ENCODE results near the gene INAVA.

The INAVA gene

DNA sequence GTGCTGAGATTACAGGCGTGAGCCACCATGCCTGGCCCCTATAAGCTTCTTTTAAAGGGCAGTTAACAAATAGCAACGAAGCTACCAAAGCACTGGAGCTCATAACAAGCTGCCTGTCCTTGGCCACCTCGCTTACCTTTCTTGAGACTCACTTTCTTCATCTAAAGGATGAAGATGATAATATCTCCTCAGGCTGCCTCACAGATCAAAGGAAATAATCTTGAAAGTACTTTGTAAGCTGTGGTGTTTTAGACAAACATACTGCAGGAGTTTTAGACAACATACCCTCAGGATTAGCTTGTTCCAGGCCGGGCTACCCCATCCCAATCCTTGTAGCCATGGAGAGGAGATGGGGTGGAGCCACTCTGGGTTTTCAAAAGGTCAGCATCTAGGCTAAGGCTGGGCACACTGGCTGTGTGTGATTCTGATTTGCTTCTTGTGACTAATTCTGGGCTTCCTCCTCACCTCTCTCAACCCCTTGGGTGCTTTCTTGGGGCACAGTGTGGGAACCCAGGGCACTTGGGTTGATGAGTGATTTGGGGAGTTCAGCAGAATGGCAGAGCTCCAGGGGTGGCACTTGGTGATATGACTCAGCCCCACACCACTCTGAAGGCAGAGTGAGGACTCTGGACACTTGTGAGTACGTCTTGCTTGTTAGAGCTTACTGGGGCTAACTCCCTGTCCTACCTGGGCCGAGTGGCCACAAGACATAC is 16.7 kb upstream of the INAVA start:
- peak; percentile 91 for DNase-seq

- DNase-seq = peak; percentile 63
Observed at GRCh38 chr1:200880212-200880611, 14.5 kb upstream of the INAVA start.

DNA sequence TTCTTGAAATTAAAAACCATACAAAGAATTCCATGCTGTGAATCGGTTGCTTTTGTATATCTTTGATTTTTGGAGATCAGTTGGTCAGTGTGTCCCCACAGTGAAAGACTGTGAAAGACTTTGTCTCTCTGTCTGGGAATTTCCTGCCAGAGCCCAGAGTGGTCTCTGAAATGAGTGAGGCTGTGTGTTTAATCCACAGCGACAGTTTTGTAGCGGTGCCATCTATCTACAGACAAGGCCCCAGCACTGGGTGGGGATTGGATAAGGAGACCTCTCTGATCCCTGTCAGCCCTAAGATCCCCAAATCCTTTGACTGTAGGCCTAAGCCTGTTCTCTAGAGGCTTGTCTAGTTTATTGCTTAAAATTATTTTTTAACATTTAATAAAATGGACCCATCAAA is 11.6 kb upstream of the INAVA start:
- no peak for DNase-seq

DNA sequence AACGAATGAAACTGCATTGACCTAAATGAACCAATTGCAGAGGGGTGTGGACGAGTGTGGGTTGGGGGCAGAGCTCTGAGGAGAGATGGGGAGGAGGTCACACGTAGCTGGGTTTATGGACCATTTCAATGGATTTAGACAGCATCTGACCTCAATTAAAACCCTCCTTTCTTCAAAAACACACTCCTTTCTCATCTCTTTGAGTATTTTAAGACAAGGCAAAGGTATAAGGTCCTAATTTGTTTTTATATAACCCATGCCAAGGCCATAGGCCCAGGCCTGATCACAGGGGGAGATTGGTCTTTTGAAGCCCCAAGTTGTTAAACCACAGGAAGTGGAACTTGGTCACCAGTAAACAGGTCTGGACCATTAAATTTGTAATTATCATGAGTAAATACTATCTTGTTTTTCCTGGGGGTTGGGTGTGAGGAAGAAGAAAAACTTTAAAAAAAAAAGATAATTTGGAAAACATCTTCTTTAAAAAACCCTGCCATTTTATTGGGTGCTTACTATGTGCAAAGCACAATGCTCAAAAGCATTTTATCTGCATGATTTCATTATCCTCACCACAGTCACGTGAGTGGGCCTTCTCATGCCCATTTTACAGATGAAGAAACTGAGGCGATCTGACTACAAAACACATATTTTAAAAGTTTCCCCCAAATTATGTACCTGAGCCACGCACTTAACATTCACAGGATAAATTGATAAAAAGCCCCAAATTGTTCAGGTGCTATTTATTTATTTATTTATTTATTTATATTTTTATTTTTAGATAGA is 8.9 kb upstream of the INAVA start:
- no peak for DNase-seq

- DNase-seq = no peak
Observed at GRCh38 chr1:200886594-200886993, 8.1 kb upstream of the INAVA start.

- DNase-seq = no peak
Observed at GRCh38 chr1:200887036-200887435, 7.7 kb upstream of the INAVA start.

GRCh38 chr1:200887772-200888348 is 6.8 kb upstream of the INAVA start:
- no peak for DNase-seq

GRCh38 chr1:200888349-200888838 is 6.3 kb upstream of the INAVA start:
- peak; percentile 76 for DNase-seq

GRCh38 chr1:200889571-200889970 is 5.1 kb upstream of the INAVA start:
- peak; percentile 68 for DNase-seq

DNA sequence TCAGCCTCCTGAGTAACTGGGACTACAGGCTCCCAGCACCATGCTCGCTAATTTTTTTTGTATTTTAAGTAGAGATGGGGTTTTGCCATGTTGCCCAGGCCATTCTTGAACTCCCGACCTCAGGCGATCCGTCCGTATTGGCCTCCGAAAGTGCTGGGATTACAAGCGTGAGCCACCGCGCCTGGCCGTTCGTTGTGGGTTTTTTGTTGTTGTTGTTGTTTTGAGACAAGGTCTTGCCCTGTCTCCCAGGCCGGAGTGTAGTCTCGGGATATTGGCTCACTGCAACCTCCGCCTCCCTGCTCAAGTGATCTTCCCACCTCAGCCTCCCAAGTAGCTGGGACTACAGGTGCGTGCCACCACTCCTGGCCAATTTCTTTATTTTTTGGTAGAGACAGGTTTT is 4.7 kb upstream of the INAVA start:
- no peak for DNase-seq

- DNase-seq = no peak
Observed at GRCh38 chr1:200890818-200891773, 3.6 kb upstream of the INAVA start.

GRCh38 chr1:200891774-200892157 is 2.9 kb upstream of the INAVA start:
- DNase-seq = no peak

- DNase-seq = no peak
Observed at GRCh38 chr1:200892546-200892945, 2.2 kb upstream of the INAVA start.

DNA sequence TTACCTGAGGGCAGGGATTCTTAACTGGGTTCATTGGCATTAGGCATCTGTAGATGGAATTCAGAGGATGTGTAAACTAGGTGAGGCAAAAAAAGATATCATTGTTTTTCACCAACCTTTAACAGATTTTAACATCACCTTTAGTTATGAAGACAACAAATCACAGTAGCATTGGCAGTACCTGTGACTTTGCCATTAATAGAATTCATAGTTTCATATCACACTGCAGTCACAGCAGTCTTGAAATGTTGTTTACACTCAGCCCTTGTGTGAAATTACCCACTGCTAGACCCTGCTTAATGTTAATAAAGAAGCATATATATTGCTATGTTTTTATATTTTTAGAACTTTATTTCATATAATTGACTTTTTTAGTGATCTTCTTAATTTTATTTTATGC is 1.7 kb upstream of the INAVA start:
- no peak for DNase-seq

GRCh38 chr1:200893411-200893901 is 1.2 kb upstream of the INAVA start:
- DNase-seq = no peak

- no peak for DNase-seq
Observed at GRCh38 chr1:200895443-200895789, 716 bp downstream of the INAVA start.

DNA sequence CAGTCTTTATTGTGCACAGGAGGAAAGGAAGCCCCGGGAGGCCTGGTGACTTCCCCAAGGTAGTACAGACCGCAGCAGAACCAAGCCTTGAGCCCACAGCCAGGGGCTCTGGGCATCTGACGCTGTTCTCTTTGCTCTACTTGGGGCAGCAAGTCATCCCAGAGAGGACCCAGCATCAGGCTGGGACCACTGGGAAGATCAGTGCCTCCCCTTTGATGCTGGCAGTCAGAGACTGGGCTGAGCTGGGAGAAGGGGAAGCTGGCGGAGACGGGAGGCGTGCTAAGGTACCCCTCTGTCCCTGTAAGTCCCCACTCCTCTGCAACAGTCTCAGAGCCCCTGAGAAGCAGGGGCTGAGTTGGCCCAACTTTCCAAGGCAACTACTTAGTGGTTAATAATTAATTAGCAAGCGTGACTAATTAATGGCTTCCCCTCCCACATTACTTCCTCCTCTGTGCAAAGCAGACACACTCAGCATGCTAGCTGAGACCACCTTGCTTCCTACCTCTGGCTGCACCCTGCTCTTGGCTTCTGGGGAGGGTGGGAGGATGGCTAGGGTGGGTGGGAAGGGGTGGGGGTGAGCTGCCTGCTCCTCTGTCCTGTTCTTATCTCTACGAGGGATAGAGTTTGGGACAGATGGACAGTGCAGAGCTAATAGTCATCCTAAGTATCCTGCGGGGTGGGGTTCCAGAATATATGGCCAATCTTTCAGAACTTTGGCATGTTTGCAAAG is 1.3 kb downstream of the INAVA start:
- no peak for DNase-seq

DNA sequence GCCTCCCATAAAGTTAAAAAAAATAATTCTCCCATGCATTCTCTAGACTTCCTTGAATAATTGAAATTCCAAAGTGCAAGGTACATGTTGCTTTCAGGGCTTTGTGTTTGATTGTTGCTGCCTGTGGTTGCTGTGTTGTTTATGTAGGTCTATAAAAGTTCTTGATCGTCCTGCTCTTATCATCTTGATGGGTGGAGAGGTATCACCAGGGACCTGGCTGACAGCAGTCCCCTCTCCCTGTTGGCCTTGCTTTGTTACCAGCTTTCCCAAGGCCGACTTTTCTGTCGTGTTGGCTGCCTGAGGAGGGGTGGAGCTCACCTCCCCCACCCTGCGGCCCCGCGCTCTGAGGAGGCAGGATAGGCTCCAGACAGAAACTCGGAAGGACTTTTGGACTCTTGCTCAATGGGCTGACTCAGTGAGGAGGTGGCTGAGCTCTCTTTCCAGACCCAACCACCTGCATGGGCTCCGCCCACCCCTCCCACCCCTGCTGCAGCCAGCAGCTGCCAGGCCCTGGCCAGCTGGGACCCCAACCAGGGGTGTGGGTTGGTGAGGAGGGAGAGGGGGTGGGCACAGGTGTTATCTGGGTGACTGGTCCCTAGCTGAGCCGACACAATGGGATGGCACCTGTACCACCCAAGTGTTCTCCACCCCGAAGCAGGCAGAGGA is 2.0 kb downstream of the INAVA start:
- DNase-seq = no peak

GRCh38 chr1:200897259-200897658 is 2.6 kb downstream of the INAVA start:
- DNase-seq = no peak

DNA sequence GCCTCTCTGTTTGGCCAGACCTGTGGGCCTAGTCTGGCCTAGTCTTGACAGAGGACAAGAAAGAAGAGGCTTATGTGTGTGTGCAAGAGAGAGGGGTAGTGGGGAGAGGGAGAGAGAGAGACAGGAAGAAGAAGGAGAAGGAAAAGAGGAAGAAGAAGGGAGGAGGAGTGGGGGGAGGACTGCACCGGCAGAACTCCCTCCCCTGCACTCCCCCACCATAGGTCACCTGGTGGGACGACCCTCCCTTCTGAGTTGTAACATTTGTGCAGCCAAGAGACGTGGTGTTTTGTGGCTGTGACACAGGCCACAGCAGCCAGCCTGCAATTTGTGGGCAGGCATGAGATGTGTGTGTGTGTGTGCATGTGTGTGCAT is 4.3 kb downstream of the INAVA start:
- DNase-seq = no peak

GRCh38 chr1:200899451-200899915 is 4.8 kb downstream of the INAVA start:
- DNase-seq = no peak
